ENCODE data around the gene LAMTOR4. TPM values are rescaled to one million over a fixed set of nuclear protein-coding genes. Genes with fewer than 3 reads are reported as not detected.
A peak's percentile ranks its signal among the peaks of the same experiment; 100 is the strongest.
"Not testable (repeated sequence)": the region's sequence is repeated elsewhere in the genome, so short reads cannot be mapped to it uniquely, and the experiment has no call there.

LAMTOR4 gene
- total RNA-seq, 1 donor from 2014 or later, result 151 TPM

DNA sequence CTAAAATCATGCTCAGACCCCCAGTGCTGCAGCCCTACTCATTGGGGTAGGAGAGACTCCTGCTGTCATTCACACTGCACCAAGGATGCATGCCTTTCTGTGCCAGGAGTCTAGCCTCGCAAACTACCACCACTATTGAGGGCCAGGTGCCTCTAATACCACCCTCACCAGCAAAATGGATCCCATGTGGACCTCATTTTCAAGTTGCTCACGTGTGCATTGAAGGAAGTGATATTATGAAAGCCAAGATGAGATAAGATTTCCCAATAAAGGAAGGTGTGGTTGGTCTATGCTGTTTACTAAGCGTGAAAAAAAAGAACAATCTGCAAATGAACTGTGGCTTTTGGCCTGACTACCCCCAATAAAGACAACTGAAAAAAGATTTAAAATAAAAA, 7.2 kb upstream of the LAMTOR4 start:
- no peak overlapping the region for H3K27ac Mint-ChIP-seq
- POLR2A ChIA-PET, result no interaction called here
- TF ChIP-seq, protein P1, sequence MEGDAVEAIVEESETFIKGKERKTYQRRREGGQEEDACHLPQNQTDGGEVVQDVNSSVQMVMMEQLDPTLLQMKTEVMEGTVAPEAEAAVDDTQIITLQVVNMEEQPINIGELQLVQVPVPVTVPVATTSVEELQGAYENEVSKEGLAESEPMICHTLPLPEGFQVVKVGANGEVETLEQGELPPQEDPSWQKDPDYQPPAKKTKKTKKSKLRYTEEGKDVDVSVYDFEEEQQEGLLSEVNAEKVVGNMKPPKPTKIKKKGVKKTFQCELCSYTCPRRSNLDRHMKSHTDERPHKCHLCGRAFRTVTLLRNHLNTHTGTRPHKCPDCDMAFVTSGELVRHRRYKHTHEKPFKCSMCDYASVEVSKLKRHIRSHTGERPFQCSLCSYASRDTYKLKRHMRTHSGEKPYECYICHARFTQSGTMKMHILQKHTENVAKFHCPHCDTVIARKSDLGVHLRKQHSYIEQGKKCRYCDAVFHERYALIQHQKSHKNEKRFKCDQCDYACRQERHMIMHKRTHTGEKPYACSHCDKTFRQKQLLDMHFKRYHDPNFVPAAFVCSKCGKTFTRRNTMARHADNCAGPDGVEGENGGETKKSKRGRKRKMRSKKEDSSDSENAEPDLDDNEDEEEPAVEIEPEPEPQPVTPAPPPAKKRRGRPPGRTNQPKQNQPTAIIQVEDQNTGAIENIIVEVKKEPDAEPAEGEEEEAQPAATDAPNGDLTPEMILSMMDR (IDR thresholded peaks at IDR 0.05), result no peak
- no peak overlapping the region for H3K4me3 Mint-ChIP-seq
- H3K4me1 Mint-ChIP-seq, result peaks cover 25% of the 10 kb centered on the region
- CTCF ChIA-PET, result interaction anchor here (1.4 kb wide), 1 partner anchor 11 kb away, joined by 3 read pairs; no protein-coding TSS in a partner anchor
- no peak for DNase-seq
- no peak for ATAC-seq (ENCODE audit: low read depth)
- intact Hi-C loops (cut with micrococcal nuclease), result no loop called here
- no peaks in the 10 kb centered on the region for H3K36me3 Mint-ChIP-seq (ENCODE audit: low read depth)
- H3K27me3 Mint-ChIP-seq, result no peaks in the 10 kb centered on the region
- H3K9me3 Mint-ChIP-seq, result no peaks in the 10 kb centered on the region

DNA sequence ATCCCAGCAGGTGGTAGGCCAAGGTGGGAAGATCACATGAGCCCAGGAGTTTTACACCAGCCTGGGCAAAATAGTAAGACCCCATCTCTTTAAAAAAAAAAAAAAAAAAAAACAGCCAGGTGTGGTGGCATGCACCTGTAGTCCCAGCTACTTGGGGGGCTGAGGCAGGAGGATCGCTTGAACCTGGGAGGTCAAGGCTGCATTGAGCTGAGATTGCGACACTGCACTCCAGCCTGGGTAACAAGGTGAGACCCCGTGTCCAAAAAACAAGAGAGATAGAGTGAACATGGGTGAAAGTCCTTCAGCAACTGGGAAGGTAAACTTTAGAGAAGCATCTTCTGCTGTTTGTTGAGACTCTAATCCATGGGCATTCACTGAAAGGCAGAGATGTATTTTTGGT, 6.3 kb upstream of the LAMTOR4 start:
- H3K27me3 Mint-ChIP-seq, result no peaks in the 10 kb centered on the region
- no peak overlapping the region for H3K27ac Mint-ChIP-seq
- H3K4me1 Mint-ChIP-seq, result peaks cover 25% of the 10 kb centered on the region
- no peak overlapping the region for H3K4me3 Mint-ChIP-seq
- intact Hi-C loops (cut with micrococcal nuclease), result no loop called here
- no peaks in the 10 kb centered on the region for H3K9me3 Mint-ChIP-seq
- DNase-seq (no peak), ATAC-seq (ENCODE audit: low read depth) (no peak)
- ChIA-PET CTCF (interaction anchor here (0.7 kb wide), 1 partner anchor 9 kb away, joined by 3 read pairs; no protein-coding TSS in a partner anchor), POLR2A (no interaction called here)
- no peaks in the 10 kb centered on the region for H3K36me3 Mint-ChIP-seq (ENCODE audit: low read depth)
- TF ChIP-seq, protein P1 (IDR thresholded peaks at IDR 0.05), result no peak

DNA sequence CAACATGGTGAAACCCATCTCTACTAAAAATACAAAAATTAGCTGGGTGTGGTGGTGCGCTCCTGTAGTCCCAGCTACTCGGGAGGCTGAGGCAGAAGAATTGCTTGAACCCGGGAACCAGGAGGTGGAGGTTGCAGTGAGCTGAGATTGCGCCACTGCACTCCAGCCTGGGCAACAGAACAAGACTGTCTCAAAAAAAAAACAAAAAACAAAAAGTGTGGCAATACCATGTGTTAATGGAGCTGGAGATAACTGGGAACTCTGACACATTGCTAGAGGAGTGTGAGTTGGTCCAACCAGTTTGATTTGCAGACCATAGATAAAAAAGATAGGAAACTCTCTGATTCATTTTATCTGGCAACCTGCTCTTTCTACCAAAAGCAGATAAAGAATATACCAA, 2.4 kb upstream of the LAMTOR4 start:
- ATAC-seq (ENCODE audit: low read depth); intact Hi-C loops (cut with micrococcal nuclease): not testable (repeated sequence)
- peaks cover 12% of the 10 kb centered on the region for H3K36me3 Mint-ChIP-seq (ENCODE audit: low read depth)

DNA sequence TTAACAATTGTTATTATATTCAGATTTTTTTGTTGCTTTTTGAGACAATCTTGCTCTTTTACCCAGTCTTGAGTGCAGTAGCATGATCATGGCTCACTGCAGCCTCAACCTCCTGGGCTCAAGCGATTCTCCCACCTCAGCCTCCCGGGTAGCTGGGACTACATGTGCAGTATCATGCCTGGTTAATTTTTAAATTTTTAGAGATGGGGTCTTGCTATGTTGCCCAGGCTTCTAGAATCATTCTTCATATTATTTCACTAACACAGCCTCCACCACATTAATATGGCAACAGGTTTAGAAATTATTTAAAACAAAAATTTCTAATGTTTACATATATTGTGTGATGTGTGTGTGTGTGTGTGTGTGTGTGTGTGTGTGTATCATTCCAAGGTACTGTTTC, 1.4 kb upstream of the LAMTOR4 start:
- Mint-ChIP-seq H3K9me3 (no peaks in the 10 kb centered on the region), H3K4me1 (peaks cover 35% of the 10 kb centered on the region), H3K27me3 (no peaks in the 10 kb centered on the region), H3K27ac (no peak overlapping the region), H3K36me3 (ENCODE audit: low read depth) (peaks cover 18% of the 10 kb centered on the region), H3K4me3 (no peak overlapping the region)
- no peak for ATAC-seq (ENCODE audit: low read depth)
- DNase-seq, result no peak
- intact Hi-C loops (cut with micrococcal nuclease), result no loop called here
- POLR2A ChIA-PET, result interaction anchor here (0.6 to 3.2 kb wide), 7 partner anchors 9 to 738 kb away, joined by 3 to 31 read pairs (median 13); partner anchors contain the start of genes BUD31, GPC2, MBLAC1 and PDAP1
- TF ChIP-seq, protein P1 (IDR thresholded peaks at IDR 0.05), result no peak
- CTCF ChIA-PET, result interaction anchor here (1.1 to 1.2 kb wide), 2 partner anchors 14 to 18 kb away, joined by 3 read pairs; no protein-coding TSS in a partner anchor

More for the DNA sequence above, 2.4 kb upstream of the LAMTOR4 start:
- not testable (repeated sequence) for H3K27ac Mint-ChIP-seq, H3K27me3 Mint-ChIP-seq, H3K4me3 Mint-ChIP-seq, DNase-seq, H3K9me3 Mint-ChIP-seq
- POLR2A ChIA-PET, result interaction anchor here (0.5 to 2.9 kb wide), 8 partner anchors 8 to 766 kb away, joined by 3 to 31 read pairs (median 4); partner anchors contain the start of genes AP4M1, GPC2 and STAG3
- H3K4me1 Mint-ChIP-seq, result peaks cover 30% of the 10 kb centered on the region
- CTCF ChIA-PET, result interaction anchor here (1.2 kb wide), 1 partner anchor 14 kb away, joined by 5 read pairs; no protein-coding TSS in a partner anchor

DNA sequence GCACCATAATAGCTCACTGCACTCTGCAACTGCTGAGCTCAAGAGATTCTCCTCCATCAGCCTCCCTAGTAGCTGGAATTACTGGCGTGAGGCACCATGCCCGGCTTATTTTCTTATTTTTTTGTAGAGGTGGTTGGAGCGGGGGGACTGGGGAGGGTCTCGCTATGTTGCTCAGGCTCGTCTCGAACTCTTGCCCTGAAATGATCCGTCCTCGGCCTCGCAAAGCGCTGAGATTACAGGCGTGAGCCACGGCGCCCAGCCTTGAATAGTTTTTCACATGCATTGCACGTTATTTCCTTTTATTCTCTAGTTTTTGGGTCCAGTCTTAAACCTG, 526 bp upstream of the LAMTOR4 start:
- Mint-ChIP-seq H3K27me3 (no peaks in the 10 kb centered on the region), H3K36me3 (ENCODE audit: low read depth) (peaks cover 26% of the 10 kb centered on the region), H3K4me3 (peak overlapping the region; percentile 100), H3K4me1 (peaks cover 43% of the 10 kb centered on the region), H3K9me3 (no peaks in the 10 kb centered on the region), H3K27ac (peak overlapping the region; percentile 99)
- ATAC-seq (ENCODE audit: low read depth) (peak; percentile 0), DNase-seq (no peak)
- intact Hi-C loops (cut with micrococcal nuclease), result loop anchor here (1.0 to 2.0 kb wide), 8 partner anchors 10 to 281 kb away; partner anchors contain the start of genes GPC2, MEPCE, STAG3 and TRAPPC14
- TF ChIP-seq, protein P1 (IDR thresholded peaks at IDR 0.05), result no peak
- ChIA-PET POLR2A (interaction anchor here (0.6 to 3.2 kb wide), 37 partner anchors 8 to 1126 kb away, joined by 3 to 57 read pairs (median 5); partner anchors contain the start of genes AP4M1, BUD31, FBXO24 and GAL3ST4), CTCF (interaction anchor here (1.0 to 1.3 kb wide), 5 partner anchors 15 to 52 kb away, joined by 3 to 5 read pairs (median 4); no protein-coding TSS in a partner anchor)
